CD4-positive, alpha-beta T cell (primary cell): ENCODE results near the gene BAZ2A. TPM values are rescaled to one million over a fixed set of nuclear protein-coding genes. Genes with fewer than 3 reads are reported as not detected.

Experiments
- ATAC-seq: fragments of 200-7000 bp; cut with Tn5 transposase; one replicate; pipeline ENCODE4 v1.10.0; 2022; ENCODE audit warnings: mild to moderate bottlenecking; ENCODE audit not compliant: poor library complexity
- CTCF ChIA-PET: fragments of 350-600 bp; sonication (Branson Sonifier 250); formaldehyde crosslinking; loops from one replicate; lab custom pipeline; 2021; ENCODE audit warnings: antibody characterized with exemption, inconsistent platforms; lab: Charles Lee
- POLR2A ChIA-PET: fragments of 350-600 bp; sonication (Branson Sonifier 250); formaldehyde crosslinking; loops from one replicate; lab custom pipeline; 2021; ENCODE audit warnings: antibody characterized with exemption, inconsistent platforms; lab: Charles Lee
- DNase-seq, 14 experiments: peaks; one replicate each; pipeline ENCODE4 v3.0.0-alpha.2; 2013 to 2020; ENCODE audit warnings: mixed read lengths in 2 of 14
- H3K27ac ChIP-seq, 2 donors: one replicate each; pipeline versions ENCODE4 v1.5.1 to v1.7.0; 2013; ENCODE audit warnings: low read length in 2 of 2, low read depth in 1 of 2, mild to moderate bottlenecking in 1 of 2
- H3K27me3 ChIP-seq, 2 experiments: 1 replicate in 1 of 2; 2 replicates in 1 of 2; pipeline versions ENCODE4 v1.6.1 to v1.7.0; 2013; ENCODE audit warnings: low read length in 2 of 2, control low read depth in 1 of 2, mild to moderate bottlenecking in 1 of 2, moderate library complexity in 1 of 2; ENCODE audit not compliant: insufficient read depth in 2 of 2, control insufficient read depth in 1 of 2
- H3K36me3 ChIP-seq: one replicate; pipeline ENCODE4 v1.6.1; 2013; ENCODE audit warnings: low read length, control low read depth; ENCODE audit not compliant: insufficient read depth
- H3K4me1 ChIP-seq: one replicate; pipeline ENCODE4 v1.6.1; 2013; ENCODE audit warnings: low read length, control low read depth; ENCODE audit not compliant: insufficient read depth
- H3K4me3 ChIP-seq: one replicate; pipeline ENCODE4 v1.5.1; 2013; ENCODE audit warnings: mild to moderate bottlenecking, low read length, moderate library complexity
- H3K9me3 ChIP-seq, 2 experiments: 1 replicate in 1 of 2; 2 replicates in 1 of 2; pipeline versions ENCODE4 v1.6.1 to v1.7.0; 2013; ENCODE audit warnings: low read length in 2 of 2, mild to moderate bottlenecking in 2 of 2, control low read depth in 1 of 2, moderate library complexity in 1 of 2; ENCODE audit not compliant: control insufficient read depth in 1 of 2, insufficient read depth in 1 of 2
- H3K27ac Mint-ChIP-seq: one replicate; pipeline ENCODE4 v1.8.0; 2020; ENCODE audit warnings: mixed read lengths
- H3K27me3 Mint-ChIP-seq: one replicate; pipeline ENCODE4 v1.8.0; 2021; ENCODE audit warnings: mixed read lengths
- H3K36me3 Mint-ChIP-seq: one replicate; pipeline ENCODE4 v1.8.0; 2021; ENCODE audit warnings: low read depth, mixed read lengths
- H3K4me1 Mint-ChIP-seq: one replicate; pipeline ENCODE4 v1.8.0; 2021; ENCODE audit warnings: low read depth, mixed read lengths
- H3K4me3 Mint-ChIP-seq: one replicate; pipeline ENCODE4 v1.8.0; 2020; ENCODE audit warnings: mild to moderate bottlenecking, mixed read lengths
- H3K9me3 Mint-ChIP-seq: one replicate; pipeline ENCODE4 v1.8.0; 2020; ENCODE audit warnings: mixed read lengths
- intact Hi-C, 2 experiments: fragments of 100-400 bp; cut with DNase I in 1 of 2; cut with micrococcal nuclease in 1 of 2; formaldehyde crosslinking; loops; one replicate each; pipeline versions ENCODE4 v1.15.1 to v1.9.0; 2023 to 2025; cut with DNase I, micrococcal nuclease
- total RNA-seq, 174 experiments: library from RNA in 2 of 174; stranded (reverse) in 2 of 174; gene quantifications; one replicate each; pipeline ENCODE4 v1.2.3 and lab custom pipeline; 2021 to 2026
- TF ChIP-seq, protein P1 (sequence below): fragments of 200-600 bp; IDR thresholded peaks from one replicate; pipeline ENCODE4 v1.8.0; 2022; ENCODE audit warnings: antibody characterized with exemption, mild to moderate bottlenecking

The BAZ2A gene
- total RNA-seq, 2 experiments from 2014 or later = 207 to 211 TPM

DNA sequence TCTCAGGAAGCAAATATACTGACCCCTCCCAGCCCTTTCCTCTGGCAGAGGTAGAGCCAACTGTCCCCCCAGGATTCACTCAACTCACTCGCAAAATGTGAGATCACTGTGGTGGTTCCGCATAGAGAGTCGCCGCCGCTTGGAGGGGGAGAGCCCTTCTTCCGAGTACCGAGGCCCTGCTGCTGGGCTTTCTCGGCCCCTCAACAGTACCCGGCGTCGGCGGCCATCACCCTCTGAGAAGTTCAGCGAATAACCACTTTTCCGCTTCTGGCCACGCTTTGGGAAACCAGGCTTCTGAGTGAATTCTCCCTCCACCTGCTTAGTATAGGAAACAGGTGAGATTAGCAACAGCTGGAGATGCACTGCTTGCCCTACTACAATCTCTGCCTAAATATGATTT is 31.1 kb downstream of the BAZ2A start:
- ATAC-seq = no peak
- DNase-seq = no peak
- CTCF ChIA-PET = no interaction called here
- Histone ChIP-seq H3K9me3 (no peaks in the 10 kb centered on the region), H3K36me3 (peaks cover 84% of the 10 kb centered on the region), H3K4me3 (no peak overlapping the region), H3K27me3 (no peaks in the 10 kb centered on the region), H3K27ac (no peak overlapping the region), H3K4me1 (no peaks in the 10 kb centered on the region)
- TF ChIP-seq, protein P1, sequence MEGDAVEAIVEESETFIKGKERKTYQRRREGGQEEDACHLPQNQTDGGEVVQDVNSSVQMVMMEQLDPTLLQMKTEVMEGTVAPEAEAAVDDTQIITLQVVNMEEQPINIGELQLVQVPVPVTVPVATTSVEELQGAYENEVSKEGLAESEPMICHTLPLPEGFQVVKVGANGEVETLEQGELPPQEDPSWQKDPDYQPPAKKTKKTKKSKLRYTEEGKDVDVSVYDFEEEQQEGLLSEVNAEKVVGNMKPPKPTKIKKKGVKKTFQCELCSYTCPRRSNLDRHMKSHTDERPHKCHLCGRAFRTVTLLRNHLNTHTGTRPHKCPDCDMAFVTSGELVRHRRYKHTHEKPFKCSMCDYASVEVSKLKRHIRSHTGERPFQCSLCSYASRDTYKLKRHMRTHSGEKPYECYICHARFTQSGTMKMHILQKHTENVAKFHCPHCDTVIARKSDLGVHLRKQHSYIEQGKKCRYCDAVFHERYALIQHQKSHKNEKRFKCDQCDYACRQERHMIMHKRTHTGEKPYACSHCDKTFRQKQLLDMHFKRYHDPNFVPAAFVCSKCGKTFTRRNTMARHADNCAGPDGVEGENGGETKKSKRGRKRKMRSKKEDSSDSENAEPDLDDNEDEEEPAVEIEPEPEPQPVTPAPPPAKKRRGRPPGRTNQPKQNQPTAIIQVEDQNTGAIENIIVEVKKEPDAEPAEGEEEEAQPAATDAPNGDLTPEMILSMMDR = no peak
- Mint-ChIP-seq H3K36me3 (peaks cover 85% of the 10 kb centered on the region), H3K4me1 (peaks cover 5% of the 10 kb centered on the region), H3K27me3 (no peaks in the 10 kb centered on the region), H3K4me3 (no peak overlapping the region), H3K9me3 (no peaks in the 10 kb centered on the region), H3K27ac (no peak overlapping the region)
- intact Hi-C loops = loop anchor here in 1 of 2 experiments (10.0 kb wide), 1 partner anchor 484 kb away; the partner anchor contains the start of genes RPL41 and ZC3H10
- POLR2A ChIA-PET = no interaction called here

DNA sequence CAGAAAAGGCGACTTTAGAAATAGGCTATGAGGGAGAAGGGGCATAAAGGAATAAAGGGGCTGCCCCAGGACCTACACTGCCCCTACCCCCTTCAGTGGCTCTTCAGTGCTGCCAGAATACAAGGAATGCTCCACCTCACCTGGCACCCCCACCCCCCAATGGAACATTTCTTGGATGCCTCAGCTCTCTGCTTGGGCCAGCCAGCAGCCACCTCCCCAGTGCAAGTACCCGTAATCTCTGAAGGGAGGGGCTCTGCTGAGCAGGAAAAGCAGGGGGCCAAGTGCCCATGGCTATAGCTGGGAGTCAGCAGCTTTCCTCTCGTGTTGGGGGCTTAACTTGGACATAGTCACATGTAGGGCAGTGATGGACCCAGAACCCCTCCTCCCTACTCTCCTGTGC is 33.3 kb downstream of the BAZ2A start:
- Mint-ChIP-seq H3K4me1 (peaks cover 8% of the 10 kb centered on the region), H3K27ac (no peak overlapping the region), H3K9me3 (no peaks in the 10 kb centered on the region), H3K4me3 (no peak overlapping the region), H3K36me3 (peaks cover 63% of the 10 kb centered on the region), H3K27me3 (no peaks in the 10 kb centered on the region)
- no peaks in the 10 kb centered on the region for H3K9me3 ChIP-seq
- ChIA-PET CTCF (no interaction called here), POLR2A (interaction anchor here (1.2 kb wide), 1 partner anchor 40 kb away, joined by 3 read pairs; no protein-coding TSS in a partner anchor)
- DNase-seq (no peak), ATAC-seq (no peak)
- intact Hi-C loops = loop anchor here in 1 of 2 experiments (10.0 kb wide), 1 partner anchor 482 kb away; the partner anchor contains the start of genes RPL41 and ZC3H10
- no peak overlapping the region for H3K27ac ChIP-seq
- H3K27me3 ChIP-seq = no peaks in the 10 kb centered on the region
- no peaks in the 10 kb centered on the region for H3K4me1 ChIP-seq
- H3K36me3 ChIP-seq = peaks cover 61% of the 10 kb centered on the region
- TF ChIP-seq, protein P1 = no peak
- H3K4me3 ChIP-seq = no peak overlapping the region

GRCh38 chr12:56593909-56594621 is 36.1 kb downstream of the BAZ2A start:
- POLR2A ChIA-PET = no interaction called here
- H3K27me3 Mint-ChIP-seq = no peaks in the 10 kb centered on the region
- H3K4me3 Mint-ChIP-seq = no peak overlapping the region
- Histone ChIP-seq H3K27ac (no peak overlapping the region), H3K4me1 (no peaks in the 10 kb centered on the region), H3K27me3 (no peaks in the 10 kb centered on the region), H3K9me3 (no peaks in the 10 kb centered on the region), H3K4me3 (no peak overlapping the region), H3K36me3 (peaks cover 34% of the 10 kb centered on the region)
- DNase-seq = peak; percentile 35 to 75 (median 48)
- H3K4me1 Mint-ChIP-seq = peaks cover 8% of the 10 kb centered on the region
- H3K9me3 Mint-ChIP-seq = no peaks in the 10 kb centered on the region
- H3K36me3 Mint-ChIP-seq = peaks cover 36% of the 10 kb centered on the region
- intact Hi-C loops = loop anchor here (1.0 to 10.0 kb wide), 5 partner anchors 21 to 479 kb away; partner anchors contain the start of genes RPL41 (in 1 of the 2) and ZC3H10 (in 1 of the 2)
- peak; percentile 85 for ATAC-seq
- CTCF ChIA-PET = interaction anchor here (0.6 to 2.9 kb wide), 5 partner anchors 11 to 80 kb away, joined by 3 to 17 read pairs (median 5); no protein-coding TSS in a partner anchor
- TF ChIP-seq, protein P1 = peak; percentile 79
- peak overlapping the region; percentile 6 for H3K27ac Mint-ChIP-seq
